ENCODE measurements around the gene DGKQ. TPM values are rescaled to one million over a fixed set of nuclear protein-coding genes. Genes with fewer than 3 reads are reported as not detected.
"Not testable (repeated sequence)": the region's sequence is repeated elsewhere in the genome, so short reads cannot be mapped to it uniquely, and the experiment has no call there.

The DGKQ gene
- total RNA-seq, 1 donor from 2014 or later, result 6.1 TPM

DNA sequence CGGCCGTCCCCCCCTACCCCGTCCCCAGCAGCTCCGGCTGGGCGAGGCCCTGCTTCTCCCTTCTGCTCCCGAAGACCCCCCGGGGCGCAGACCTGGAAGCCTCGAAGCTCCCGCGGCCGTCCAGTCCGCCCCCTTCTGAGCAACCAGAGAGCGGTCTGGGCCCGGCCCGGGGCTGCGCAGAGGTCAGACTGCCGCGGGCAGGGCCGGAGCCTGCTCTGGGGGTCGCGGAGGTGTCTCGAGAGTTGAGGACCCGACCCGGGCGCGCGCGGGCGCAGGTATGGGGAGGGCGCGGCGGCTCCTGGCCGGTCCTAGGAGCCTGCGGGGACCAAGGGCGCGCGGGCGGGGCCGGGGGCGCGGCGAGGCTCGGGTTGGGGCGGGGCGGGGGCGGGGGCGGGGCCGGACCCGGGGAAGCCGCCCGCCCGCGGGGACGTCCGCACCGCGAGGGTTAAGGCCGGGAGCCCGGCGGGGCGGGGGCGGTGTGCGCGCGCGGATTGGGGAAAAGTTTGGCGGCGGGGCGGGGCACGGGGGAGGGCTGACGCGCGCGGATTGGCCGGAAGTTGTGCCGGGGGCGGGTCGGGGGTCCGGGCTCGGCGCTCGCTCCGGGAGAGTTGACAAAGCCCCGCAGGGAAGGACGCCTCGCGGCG is 37.8 kb upstream of the DGKQ start, which contains the start of gene FGFRL1:
TSS of gene FGFRL1 (plus strand) at position 605 of the 644 bp plus-strand sequence. CDS start 860 bp downstream, outside the sequence.
- DNase-seq (ENCODE audit: low spot score in 2 of 2) (peak; percentile 90 to 94), FAIRE-seq (no peak)

DNA sequence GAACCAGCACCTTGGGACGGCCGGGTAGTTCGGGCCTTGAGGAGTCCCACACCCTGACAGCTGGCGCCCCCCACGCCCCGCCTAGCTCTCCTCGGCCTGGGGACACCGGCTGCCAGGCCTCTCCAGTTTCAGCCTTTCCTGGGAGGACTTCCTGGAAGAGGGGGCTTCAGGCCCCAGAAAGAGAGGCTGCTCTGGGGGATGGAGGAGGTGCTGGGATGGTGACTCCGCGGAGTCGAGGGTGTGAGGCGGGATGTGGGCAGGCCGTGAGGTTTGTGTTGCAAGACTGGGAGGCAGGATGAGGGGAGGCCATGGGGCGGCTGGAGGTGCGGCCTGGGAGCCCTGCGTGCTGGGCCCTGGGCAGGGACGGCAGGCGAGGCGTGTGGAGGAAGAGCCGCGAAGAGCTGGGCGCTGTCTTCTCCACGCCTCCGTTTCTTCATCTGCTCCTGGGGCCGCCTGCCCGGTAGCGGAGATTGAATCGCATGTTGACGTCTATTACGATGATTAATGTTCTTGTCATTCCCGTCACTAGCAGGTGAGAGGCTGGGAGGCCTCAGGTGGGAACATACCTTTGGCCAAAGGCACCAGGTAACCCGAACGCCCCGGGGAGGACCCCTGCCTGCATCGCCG is 37.1 kb upstream of the DGKQ start:
- DNase-seq (ENCODE audit: low spot score in 2 of 2) (no peak), FAIRE-seq (no peak)

GRCh38 chr4:1009542-1010394 is 36.4 kb upstream of the DGKQ start:
- no peak for FAIRE-seq
- peak; percentile 91 to 96 for DNase-seq (ENCODE audit: low spot score in 2 of 2)

GRCh38 chr4:1008840-1009541 is 35.6 kb upstream of the DGKQ start:
- FAIRE-seq, result no peak
- no peak for DNase-seq (ENCODE audit: low spot score in 2 of 2)

DNA sequence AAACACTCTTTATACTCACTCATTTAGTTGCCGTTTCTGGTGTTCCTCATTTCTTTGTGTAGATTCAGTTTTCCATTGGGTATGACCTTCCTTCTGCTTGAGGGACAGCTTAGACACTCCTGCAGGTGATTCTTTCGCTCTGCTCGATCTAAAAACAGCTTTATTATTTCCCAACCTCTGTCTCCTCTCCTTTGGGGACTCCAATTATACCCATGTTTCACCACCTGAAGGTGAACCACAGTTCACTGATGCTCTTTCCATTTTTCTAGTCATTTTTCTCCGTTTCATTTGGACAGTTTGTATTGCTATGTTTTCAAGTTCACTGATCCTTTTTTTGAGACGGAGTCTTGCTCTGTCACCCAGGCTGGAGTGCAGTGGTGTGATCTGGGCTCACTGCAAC is 33.5 kb upstream of the DGKQ start:
- DNase-seq (ENCODE audit: low spot score in 2 of 2), result no peak

DNA sequence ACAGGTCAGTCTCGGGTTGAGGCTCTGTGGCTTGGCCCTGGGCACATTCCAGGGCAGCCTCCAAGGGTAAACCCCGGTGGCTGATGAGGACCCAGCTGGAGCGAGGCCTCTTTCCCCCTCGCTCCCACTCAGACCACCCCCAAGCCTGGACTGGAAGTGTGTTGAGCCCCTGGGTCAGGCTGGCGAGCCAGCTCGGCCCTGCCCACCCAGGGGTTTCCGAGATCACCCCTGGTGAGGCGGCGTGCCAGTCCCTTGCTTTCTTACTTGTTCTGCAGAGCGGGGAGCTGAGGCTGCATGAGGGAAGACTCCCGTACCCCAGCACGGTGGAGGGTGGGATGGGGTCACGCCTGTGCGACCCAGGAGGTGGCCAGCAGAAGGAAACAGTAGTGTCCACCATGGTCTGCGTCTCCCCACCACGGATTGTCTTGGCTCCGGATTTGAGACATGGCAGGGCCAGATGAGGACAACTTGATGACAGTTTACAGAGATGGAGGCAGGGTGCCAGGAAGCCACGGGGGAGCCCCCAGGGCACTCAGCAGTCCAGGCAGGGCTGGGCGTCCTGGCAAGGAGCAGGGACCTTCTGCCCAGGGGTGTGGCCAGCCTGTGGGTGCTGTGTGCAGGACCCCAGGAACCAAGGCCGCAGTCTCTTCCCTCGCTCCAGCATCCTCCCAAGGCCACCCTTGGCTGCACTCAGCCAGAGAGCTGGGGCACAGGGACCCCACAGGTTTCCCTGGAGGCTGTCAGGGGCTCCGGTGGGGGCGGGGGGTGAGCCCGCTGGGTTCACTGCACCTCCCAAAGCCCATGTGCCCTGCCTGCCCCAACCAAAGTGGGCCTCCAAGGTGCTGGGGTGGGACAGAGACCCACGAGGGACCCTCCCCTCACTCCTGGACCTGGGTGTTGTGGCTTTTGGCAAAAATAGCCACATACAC is 31.5 kb upstream of the DGKQ start:
- FAIRE-seq (no peak), DNase-seq (ENCODE audit: low spot score in 2 of 2) (no peak)

More for the DNA sequence above, 33.5 kb upstream of the DGKQ start:
- no peak for FAIRE-seq

- DNase-seq (ENCODE audit: low spot score in 2 of 2) (no peak), FAIRE-seq (no peak)
Measured at GRCh38 chr4:1004071-1004418, 30.7 kb upstream of the DGKQ start.

- DNase-seq (ENCODE audit: low spot score in 2 of 2), result no peak
- no peak for FAIRE-seq
Measured at GRCh38 chr4:1003271-1004070, 30.1 kb upstream of the DGKQ start.

DNA sequence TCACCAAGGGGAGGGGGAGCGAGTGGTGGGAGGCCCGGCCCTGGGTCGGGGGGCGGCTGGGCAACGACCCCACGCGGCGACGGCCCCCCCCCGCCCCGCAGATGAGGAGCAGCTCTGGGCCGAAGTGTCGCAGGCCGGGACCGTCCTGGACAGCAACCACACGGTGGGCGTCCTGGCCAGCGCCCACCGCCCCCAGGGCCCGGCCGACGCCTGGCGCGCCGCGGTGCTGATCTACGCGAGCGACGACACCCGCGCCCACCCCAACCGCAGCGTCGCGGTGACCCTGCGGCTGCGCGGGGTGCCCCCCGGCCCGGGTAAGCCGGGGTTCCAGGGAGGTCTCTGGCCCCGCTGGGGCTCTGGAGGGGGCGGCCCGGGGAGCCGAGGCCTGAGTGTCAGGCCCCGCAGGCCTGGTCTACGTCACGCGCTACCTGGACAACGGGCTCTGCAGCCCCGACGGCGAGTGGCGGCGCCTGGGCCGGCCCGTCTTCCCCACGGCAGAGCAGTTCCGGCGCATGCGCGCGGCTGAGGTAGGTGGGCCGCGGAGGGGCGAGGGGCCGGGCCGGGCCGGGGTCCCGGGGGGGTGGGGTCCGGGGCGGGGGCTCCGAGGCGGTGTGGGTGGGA is 29.4 kb upstream of the DGKQ start:
- FAIRE-seq, result no peak
- no peak for DNase-seq (ENCODE audit: low spot score in 2 of 2)

DNA sequence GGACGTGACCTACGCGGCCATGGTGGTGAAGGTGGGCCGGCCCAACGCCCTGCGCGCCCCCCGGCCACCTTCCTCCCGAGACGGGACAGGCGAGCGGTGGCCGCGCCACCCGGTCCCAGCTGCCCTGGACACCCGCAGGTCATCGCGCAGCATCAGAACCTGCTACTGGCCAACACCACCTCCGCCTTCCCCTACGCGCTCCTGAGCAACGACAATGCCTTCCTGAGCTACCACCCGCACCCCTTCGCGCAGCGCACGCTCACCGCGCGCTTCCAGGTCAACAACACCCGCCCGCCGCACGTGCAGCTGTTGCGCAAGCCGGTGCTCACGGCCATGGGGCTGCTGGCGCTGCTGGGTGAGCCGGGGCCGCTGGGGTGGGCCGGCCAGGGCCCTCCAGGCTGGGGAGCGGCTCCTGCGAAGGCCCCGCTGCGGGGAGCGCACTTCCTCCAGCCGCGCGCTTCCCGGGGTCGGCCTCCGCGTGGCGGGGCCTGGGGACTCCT is 28.8 kb upstream of the DGKQ start:
- no peak for FAIRE-seq
- no peak for DNase-seq (ENCODE audit: low spot score in 2 of 2)

- FAIRE-seq (no peak), DNase-seq (ENCODE audit: low spot score in 2 of 2) (no peak)
Measured at GRCh38 chr4:1001561-1002130, 28.3 kb upstream of the DGKQ start.

DNA sequence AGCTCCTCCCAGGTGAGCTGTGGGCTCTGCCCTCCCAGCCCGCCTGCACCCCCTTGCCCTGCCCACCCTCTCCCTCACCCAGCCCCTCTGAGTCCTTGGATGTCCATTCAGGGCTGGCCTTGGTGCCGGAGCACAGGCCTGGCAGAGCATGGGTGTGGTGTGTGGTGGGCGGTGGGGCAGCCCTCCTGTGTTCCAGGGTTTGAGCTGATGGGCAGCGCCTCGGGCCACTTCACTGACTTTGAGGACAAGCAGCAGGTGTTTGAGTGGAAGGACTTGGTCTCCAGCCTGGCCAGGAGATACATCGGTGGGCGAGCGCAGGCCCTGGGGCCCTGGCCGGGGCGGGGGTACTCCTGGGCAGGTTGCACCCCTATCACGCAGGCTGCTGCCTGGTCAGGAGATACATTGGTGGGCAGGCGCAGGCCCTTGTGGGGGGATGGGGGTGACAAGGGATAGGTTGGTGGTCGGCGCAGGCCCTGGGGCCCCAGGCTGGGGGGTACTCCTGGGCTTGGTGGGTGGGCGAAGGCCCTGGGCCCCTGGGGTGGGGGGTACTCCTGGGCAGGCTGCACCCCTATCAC is 27.4 kb upstream of the DGKQ start:
- no peak for FAIRE-seq
- DNase-seq (ENCODE audit: low spot score in 2 of 2), result no peak

- FAIRE-seq (no peak), DNase-seq (ENCODE audit: low spot score in 2 of 2) (no peak)
Measured at GRCh38 chr4:999882-1000425, 26.6 kb upstream of the DGKQ start.

DNA sequence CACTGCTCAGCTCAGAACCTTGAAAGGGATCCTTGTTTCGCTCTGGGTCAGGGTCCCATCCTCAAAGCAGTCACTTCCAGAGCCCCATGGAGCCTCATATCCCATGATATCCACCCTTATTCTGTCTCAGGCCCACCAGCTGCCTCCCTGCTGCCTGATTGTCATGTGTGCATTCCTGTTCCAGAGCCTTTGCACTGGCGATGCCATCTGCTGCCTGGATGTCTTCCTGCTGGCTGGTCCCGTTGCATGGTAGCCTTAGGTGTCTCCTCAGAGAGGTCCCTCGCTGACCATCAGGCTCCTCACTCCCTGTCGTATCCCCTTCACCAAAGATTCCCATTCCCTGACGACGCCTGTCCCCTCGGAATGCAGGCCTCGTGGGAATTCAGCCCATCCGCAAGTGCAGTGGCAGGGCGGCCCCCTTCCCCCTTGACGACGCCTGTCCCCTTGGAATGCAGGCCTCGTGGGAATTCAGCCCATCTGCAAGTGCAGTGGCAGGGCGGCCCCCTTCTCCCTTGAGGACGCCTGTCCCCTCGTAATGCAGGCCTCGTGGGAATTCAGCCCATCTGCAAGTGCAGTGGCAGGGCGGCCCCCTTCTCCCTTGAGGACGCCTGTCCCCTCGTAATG is 26.0 kb upstream of the DGKQ start:
- not testable (repeated sequence) for DNase-seq (ENCODE audit: low spot score in 2 of 2); FAIRE-seq

GRCh38 chr4:998096-998691 is 24.8 kb upstream of the DGKQ start:
- FAIRE-seq (no peak), DNase-seq (ENCODE audit: low spot score in 2 of 2) (no peak)

- FAIRE-seq (no peak), DNase-seq (ENCODE audit: low spot score in 2 of 2) (peak; percentile 89 to 90)
Measured at GRCh38 chr4:997375-998071, 24.2 kb upstream of the DGKQ start.
